NCI-H2107 (cell line): ENCODE data around the gene ANKRD17.
A peak's percentile ranks its signal among the peaks of the same experiment; 100 is the strongest.
"Not testable (repeated sequence)": the region's sequence is repeated elsewhere in the genome, so short reads cannot be mapped to it uniquely, and the experiment has no call there.

Source experiments
- DNase-seq: peaks from one replicate; lab custom pipeline; 2025; lab: John Stamatoyannopoulos, UW

ANKRD17 gene

GRCh38 chr4:73244945-73245601 lies 13.5 kb downstream of the ANKRD17 start:
- no peak for DNase-seq

DNA sequence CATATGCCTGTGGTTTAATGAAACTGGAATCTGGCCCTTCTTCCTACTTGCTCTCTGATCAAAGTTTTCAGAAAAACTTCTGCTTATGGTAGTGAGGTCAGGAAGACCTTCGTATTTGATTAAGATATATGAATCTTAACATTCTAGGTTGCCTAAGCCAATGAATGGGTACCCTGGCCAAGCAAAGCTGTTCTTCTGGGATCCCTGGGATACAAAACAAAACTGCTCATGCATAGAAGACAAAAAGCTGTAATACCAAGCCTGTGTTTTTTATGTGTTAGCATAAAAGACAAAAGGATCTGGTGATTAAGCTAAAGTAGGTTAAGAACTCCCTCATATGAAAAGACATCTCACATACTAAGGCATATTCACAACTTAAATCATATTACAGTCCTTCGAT lies 21.6 kb downstream of the ANKRD17 start:
- DNase-seq = no peak

GRCh38 chr4:73236151-73236550 lies 22.4 kb downstream of the ANKRD17 start:
- DNase-seq = no peak

DNA sequence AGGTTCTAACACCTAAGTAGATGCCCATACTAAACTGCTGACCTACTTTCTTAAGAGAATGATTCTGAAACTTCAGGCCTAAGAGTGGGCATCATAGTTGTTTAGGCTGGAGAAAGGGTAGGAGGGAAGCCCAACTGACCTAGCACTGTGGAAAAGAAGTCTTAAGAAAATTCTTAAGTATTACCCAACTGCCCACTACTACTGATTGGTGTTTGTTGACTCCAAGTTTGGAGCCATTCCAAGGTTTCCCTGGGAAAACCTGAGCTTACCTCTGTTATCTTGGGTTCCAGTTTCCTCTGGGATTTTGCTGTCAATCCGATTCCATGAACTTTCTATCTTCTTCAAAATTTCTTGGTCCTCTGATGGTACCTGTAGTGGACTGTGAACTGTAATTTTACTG lies 23.9 kb downstream of the ANKRD17 start:
- no peak for DNase-seq

- DNase-seq = no peak
These were observed 26.8 kb downstream of the ANKRD17 start for GRCh38 chr4:73231518-73232487.

DNA sequence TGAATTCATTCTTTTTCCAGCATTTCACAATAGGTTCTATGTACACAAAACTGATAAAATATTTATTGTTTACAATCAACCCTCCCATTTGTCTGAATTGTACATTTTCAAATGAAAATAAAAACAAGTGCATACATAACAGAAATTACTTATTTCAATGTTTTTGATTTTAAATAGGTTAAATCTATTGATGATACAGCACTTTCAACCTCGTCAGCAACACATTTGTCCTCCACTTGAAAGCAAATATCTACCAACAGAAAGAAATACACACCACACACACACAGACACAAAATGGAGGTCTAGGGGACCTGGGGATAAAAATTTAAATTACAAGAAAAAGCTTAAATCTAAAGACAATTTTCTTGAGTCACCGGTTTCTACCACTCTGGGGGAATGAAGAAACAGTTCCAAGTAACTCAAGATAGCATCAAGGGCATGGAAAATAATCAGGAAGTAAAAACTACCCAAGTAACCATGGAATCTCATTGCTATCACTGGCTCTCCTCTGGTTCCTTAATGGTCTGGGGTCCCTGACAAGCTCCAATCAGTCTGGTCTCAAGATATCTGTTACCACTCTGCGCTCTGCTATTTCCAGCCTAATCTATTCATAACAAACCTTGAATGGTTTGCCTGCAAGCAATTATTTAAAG lies 27.6 kb downstream of the ANKRD17 start:
- DNase-seq = no peak

GRCh38 chr4:73228800-73229199 lies 29.8 kb downstream of the ANKRD17 start:
- not testable (repeated sequence) for DNase-seq

GRCh38 chr4:73224886-73225285 lies 33.7 kb downstream of the ANKRD17 start:
- no peak for DNase-seq

GRCh38 chr4:73223258-73223650 lies 35.3 kb downstream of the ANKRD17 start:
- DNase-seq = no peak

DNA sequence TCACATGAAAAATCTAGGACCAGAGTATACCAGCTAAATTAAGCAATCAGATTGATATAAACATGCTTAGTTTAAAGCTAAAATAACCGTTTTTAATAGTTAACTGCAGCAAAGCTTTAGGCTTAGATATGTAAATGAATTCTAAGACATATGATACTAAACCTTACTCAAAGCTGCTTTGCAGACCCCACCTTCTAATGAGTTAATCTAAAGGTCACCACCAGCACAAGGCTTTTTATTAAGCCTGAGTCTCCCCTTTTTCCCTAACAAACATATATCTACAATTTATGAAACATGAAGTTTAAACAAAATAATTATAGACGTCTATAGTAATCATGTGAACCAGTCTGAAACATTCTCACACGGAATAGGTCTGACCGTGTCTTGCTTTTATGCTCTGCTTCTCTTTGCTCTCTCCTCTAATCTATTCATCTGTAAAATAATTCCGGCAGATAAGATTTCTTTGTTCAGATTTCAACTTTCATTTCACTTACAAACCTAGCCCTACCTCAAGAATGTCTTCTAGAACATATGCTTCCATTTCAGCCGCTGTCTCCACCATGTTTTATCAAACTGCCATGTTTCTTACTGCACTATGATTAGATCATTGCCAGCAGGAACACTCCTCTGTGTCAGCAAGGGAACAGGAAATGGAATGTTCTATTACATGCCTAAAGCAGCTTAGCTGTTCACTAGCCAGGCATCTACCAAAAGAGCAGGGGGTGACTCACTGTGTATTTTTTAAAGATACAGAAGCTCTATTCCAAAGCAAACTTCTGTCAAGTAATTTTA lies 35.9 kb downstream of the ANKRD17 start:
- DNase-seq = peak; percentile 21

- DNase-seq = peak; percentile 1
These were observed 36.9 kb downstream of the ANKRD17 start for GRCh38 chr4:73221734-73222133.

GRCh38 chr4:73220815-73221214 lies 37.8 kb downstream of the ANKRD17 start:
- DNase-seq = no peak

DNA sequence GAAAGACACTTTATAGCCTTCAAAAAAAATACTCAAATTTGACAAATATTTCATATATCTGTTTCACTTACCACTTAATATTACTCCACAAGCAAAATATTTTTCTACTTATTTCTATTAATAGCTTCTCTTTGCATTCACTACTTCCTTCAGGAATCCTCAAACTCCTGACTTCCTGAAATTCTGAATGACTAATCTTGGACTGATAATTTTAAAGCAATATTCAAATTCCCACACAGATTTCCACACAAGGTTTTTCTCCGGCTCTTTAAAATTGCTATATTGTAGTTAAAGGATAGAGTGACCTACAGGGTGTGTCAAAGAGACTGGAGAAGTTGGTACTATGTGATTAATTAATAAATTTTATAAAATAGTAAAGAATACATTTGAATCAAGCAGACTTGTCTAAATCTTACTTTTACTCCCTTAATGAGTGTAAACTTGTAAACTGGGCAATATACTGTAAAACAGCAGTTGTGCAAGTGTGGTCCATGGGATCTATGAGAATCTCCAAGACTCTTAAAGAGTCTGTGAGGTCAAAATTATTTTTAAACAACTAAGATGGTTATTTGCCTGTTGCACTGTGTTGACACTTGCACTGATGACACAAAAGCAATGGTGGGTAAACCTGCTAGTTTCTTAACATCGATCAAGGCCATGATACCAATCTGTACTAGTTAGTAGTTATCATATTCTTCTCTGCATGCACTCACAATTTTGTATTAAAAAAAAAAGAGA lies 44.5 kb downstream of the ANKRD17 start:
- no peak for DNase-seq

DNA sequence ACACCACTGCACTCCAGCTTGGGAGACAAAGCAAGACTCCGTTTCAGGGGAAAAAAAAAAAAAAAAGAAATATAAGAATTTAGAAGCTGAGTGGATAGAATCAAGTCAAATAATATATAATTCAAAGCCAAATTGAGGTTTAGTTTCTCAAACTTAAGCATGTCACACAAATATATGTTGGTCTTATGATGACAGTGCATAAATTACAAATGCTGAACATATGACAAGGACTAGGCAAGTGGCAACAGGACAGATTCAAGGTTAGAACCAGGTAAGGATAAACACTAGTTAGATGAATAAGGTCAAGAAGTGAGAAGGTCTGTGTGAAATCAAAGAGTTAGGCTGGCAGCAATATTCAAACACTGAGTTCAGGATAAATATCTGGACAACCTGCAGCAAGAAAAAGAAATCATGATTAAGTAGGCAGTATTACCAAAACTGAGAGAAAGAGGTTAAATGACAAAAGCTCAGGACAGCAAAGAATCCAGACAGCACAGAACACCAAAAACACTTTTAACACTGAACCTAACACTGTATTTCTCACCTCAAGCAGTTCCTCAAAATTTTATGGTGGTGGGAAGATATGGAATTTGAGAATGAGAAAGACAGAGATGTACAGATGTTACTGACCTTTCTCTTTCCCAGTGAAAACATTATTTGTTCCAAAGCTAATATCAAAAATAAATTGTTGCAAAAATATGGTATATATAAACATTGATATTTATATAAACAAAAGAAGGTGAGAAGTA lies 45.4 kb downstream of the ANKRD17 start:
- no peak for DNase-seq

GRCh38 chr4:73211968-73212367 lies 46.6 kb downstream of the ANKRD17 start:
- no peak for DNase-seq

DNA sequence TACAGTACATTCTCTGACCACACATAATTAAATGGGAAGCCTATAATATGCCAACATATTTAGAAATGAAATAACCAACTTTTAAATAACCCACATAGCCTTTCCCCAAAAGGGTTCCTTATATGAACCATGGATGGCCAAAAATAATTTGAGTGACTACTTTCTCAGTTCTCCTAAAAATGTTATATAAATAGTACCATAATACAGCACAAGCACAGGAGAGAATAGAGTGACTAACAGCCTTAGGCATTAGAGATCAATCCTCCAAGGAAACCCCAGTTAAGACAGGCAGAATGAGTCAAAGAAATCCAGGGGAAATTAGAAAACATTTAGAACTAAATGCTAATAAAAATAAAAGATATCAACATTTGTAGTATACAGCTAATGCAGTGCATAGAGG lies 50.2 kb downstream of the ANKRD17 start:
- no peak for DNase-seq

DNA sequence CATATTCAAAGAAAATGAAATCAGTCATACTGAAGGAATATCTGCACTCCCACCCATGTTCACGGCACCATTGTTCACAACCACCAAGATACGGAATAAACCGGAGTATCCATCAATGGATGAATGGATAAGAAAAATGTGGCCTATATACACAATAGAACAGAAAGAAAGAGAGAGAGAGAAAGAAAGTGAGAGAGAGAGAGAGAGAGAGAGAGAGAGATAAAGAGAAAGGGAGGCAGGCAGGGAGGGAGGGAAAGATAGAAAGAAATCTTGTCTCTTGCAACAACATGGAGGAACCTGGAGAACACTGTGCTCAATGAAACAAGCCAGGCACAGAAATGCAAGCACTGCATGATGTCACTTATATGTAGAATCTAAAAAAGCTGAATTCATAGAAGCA lies 52.4 kb downstream of the ANKRD17 start:
- no peak for DNase-seq

GRCh38 chr4:73205482-73205881 lies 53.1 kb downstream of the ANKRD17 start:
- no peak for DNase-seq

DNA sequence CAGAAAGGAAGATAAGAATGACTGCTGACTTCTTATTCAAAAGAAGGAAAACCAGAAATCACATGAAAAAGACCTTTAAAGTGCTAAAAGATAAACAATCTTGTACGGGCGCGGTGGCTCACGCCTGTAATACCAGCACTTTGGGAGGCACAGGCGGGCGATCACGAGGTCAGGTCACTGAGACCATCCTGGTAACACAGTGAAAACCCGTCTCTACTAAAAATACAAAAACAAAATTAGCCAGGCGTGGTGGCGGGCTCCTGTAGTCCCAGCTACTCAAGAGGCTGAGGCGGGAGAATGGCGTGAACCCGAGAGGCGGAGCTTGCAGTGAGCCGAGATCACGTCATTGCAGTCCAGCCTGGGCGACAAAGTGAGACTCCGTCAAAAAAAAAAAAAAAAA lies 54.6 kb downstream of the ANKRD17 start:
- not testable (repeated sequence) for DNase-seq

- no peak for DNase-seq
These were observed 61.4 kb downstream of the ANKRD17 start for GRCh38 chr4:73197220-73197619.

DNA sequence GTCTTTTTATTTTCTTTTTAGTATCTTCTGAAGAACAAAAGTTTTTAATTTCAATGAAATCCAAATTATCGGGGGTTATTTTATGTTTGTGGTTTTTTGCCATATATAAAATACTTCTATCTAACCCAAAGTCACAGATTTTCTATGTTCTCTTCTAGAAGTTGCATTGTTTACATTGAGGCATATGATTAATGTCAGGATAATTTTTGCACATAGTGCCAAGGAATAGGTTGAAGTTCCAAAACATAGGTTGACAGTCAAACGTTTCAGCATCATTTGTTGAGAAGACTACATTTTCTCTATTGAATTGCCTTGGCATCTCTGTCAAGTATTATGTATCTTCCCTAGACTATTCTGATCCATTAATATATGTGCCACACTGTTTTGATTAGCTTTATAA lies 64.5 kb downstream of the ANKRD17 start:
- no peak for DNase-seq
